ENCODE results near the gene ASB16. TPM values are rescaled to one million over a fixed set of nuclear protein-coding genes. Genes with fewer than 3 reads are reported as not detected.

ASB16 gene
- total RNA-seq, 5 donors from 2014 or later (not counting 1 experiment from before 2014, with no cell fraction given), result 0.15 TPM; not detected in 4

GRCh38 chr17:44191941-44192496, 21.5 kb downstream of the ASB16 start:
- no peaks in the 10 kb centered on the region for H3K9me3 ChIP-seq
- no peak overlapping the region for H3K4me3 ChIP-seq (ENCODE audit: control insufficient read depth in 1 of 2, extremely low read depth in 1 of 2, low read length in 1 of 2)
- CTCF ChIA-PET, result no interaction called here
- Mint-ChIP-seq H3K27me3 (no peaks in the 10 kb centered on the region), H3K36me3 (peaks cover 34% of the 10 kb centered on the region), H3K4me3 (no peak overlapping the region), H3K4me1 (peaks cover 16 to 26% (median 24%) of the 10 kb centered on the region in 3 donors), H3K27ac (no peak overlapping the region), H3K9me3 (no peaks in the 10 kb centered on the region)
- DNase-seq (no peak), ATAC-seq (replicated peaks in 1 of 4) (no peak)
- peaks cover 9 to 19% of the 10 kb centered on the region in 2 experiments for H3K4me1 ChIP-seq (ENCODE audit: control insufficient read depth in 1 of 2, extremely low read depth in 1 of 2, insufficient read depth in 2 of 2, low read length in 2 of 2)
- peaks cover 17 to 62% of the 10 kb centered on the region in 2 donors for H3K36me3 ChIP-seq (ENCODE audit: control insufficient read depth in 2 of 2, extremely low read depth in 1 of 2, insufficient read depth in 1 of 2, low read length in 1 of 2)
- WGBS (ENCODE audit: insufficient coverage), result no CpG with 5 or more reads among the region's 7 CpGs
- no peak overlapping the region for H3K27ac ChIP-seq (ENCODE audit: low read length)
- POLR2A ChIA-PET, result interaction anchor here in 1 of 2 donors (0.6 kb wide), 1 partner anchor 9 kb away, joined by 3 read pairs; no protein-coding TSS in a partner anchor
- no peaks in the 10 kb centered on the region for H3K27me3 ChIP-seq (replicated peaks in 1 of 2; ENCODE audit: control insufficient read depth in 2 of 2, extremely low read depth in 1 of 2, insufficient read depth in 2 of 2, low read length in 1 of 2)

- no peak overlapping the region for H3K4me3 Mint-ChIP-seq
- no peaks in the 10 kb centered on the region for H3K27me3 ChIP-seq (replicated peaks in 1 of 2; ENCODE audit: control insufficient read depth in 2 of 2, extremely low read depth in 1 of 2, insufficient read depth in 2 of 2, low read length in 1 of 2)
- DNase-seq, result no peak
Observed at GRCh38 chr17:44192750-44193149, 22.2 kb downstream of the ASB16 start.

GRCh38 chr17:44193326-44194084, 23.0 kb downstream of the ASB16 start:
- Mint-ChIP-seq H3K4me3 (no peak overlapping the region), H3K9me3 (no peaks in the 10 kb centered on the region), H3K27ac (no peak overlapping the region), H3K4me1 (peaks cover 16 to 28% (median 28%) of the 10 kb centered on the region in 3 donors), H3K27me3 (no peaks in the 10 kb centered on the region), H3K36me3 (peaks cover 34% of the 10 kb centered on the region)
- ATAC-seq (replicated peaks in 1 of 4) (no peak), DNase-seq (no peak)
- no peaks in the 10 kb centered on the region for H3K27me3 ChIP-seq (replicated peaks in 1 of 2; ENCODE audit: control insufficient read depth in 2 of 2, extremely low read depth in 1 of 2, insufficient read depth in 2 of 2, low read length in 1 of 2)
- H3K9me3 ChIP-seq, result no peaks in the 10 kb centered on the region
- H3K4me1 ChIP-seq (ENCODE audit: control insufficient read depth in 1 of 2, extremely low read depth in 1 of 2, insufficient read depth in 2 of 2, low read length in 2 of 2), result peaks cover 8 to 20% of the 10 kb centered on the region in 2 experiments
- peaks cover 17 to 68% of the 10 kb centered on the region in 2 donors for H3K36me3 ChIP-seq (ENCODE audit: control insufficient read depth in 2 of 2, extremely low read depth in 1 of 2, insufficient read depth in 1 of 2, low read length in 1 of 2)
- H3K4me3 ChIP-seq (ENCODE audit: control insufficient read depth in 1 of 2, extremely low read depth in 1 of 2, low read length in 1 of 2), result no peak overlapping the region
- ChIA-PET CTCF (no interaction called here), POLR2A (no interaction called here)
- WGBS (ENCODE audit: insufficient coverage), result 96% methylated on average over 8 of the region's 14 CpGs
- no peak overlapping the region for H3K27ac ChIP-seq (ENCODE audit: low read length)

More at GRCh38 chr17:44192750-44193149, 22.2 kb downstream of the ASB16 start:
- Mint-ChIP-seq H3K36me3 (peaks cover 34% of the 10 kb centered on the region), H3K9me3 (no peaks in the 10 kb centered on the region), H3K27ac (peak overlapping the region in 1 of 2 donors; percentile 34), H3K27me3 (no peaks in the 10 kb centered on the region), H3K4me1 (peaks cover 17 to 29% (median 28%) of the 10 kb centered on the region in 3 donors)
- ATAC-seq (replicated peaks in 1 of 4), result no peak
- H3K27ac ChIP-seq (ENCODE audit: low read length), result no peak overlapping the region
- ChIA-PET POLR2A (interaction anchor here in 1 of 2 donors (0.6 kb wide), 1 partner anchor 8 kb away, joined by 3 read pairs; no protein-coding TSS in a partner anchor), CTCF (no interaction called here)
- H3K4me3 ChIP-seq (ENCODE audit: control insufficient read depth in 1 of 2, extremely low read depth in 1 of 2, low read length in 1 of 2), result no peak overlapping the region
- 100% methylated on average over 2 of the region's 5 CpGs for WGBS (ENCODE audit: insufficient coverage)
- H3K36me3 ChIP-seq (ENCODE audit: control insufficient read depth in 2 of 2, extremely low read depth in 1 of 2, insufficient read depth in 1 of 2, low read length in 1 of 2), result peaks cover 17 to 68% of the 10 kb centered on the region in 2 donors
- H3K9me3 ChIP-seq, result no peaks in the 10 kb centered on the region
- H3K4me1 ChIP-seq (ENCODE audit: control insufficient read depth in 1 of 2, extremely low read depth in 1 of 2, insufficient read depth in 2 of 2, low read length in 2 of 2), result peaks cover 6 to 20% of the 10 kb centered on the region in 2 experiments

GRCh38 chr17:44197107-44197506, 26.6 kb downstream of the ASB16 start:
- Mint-ChIP-seq H3K9me3 (no peaks in the 10 kb centered on the region), H3K27me3 (no peaks in the 10 kb centered on the region), H3K4me1 (peaks cover 21 to 34% (median 29%) of the 10 kb centered on the region in 3 donors), H3K4me3 (peak overlapping the region in 1 of 3 donors; percentile 84), H3K27ac (peak overlapping the region in 1 of 2 donors; percentile 95), H3K36me3 (peaks cover 20% of the 10 kb centered on the region)
- ChIA-PET CTCF (no interaction called here), POLR2A (no interaction called here)
- Histone ChIP-seq H3K9me3 (no peaks in the 10 kb centered on the region), H3K4me3 (ENCODE audit: control insufficient read depth in 1 of 2, extremely low read depth in 1 of 2, low read length in 1 of 2) (peak overlapping the region in 1 of 2 donors; percentile 3), H3K36me3 (ENCODE audit: control insufficient read depth in 2 of 2, extremely low read depth in 1 of 2, insufficient read depth in 1 of 2, low read length in 1 of 2) (peaks cover 12 to 49% of the 10 kb centered on the region in 2 donors), H3K27me3 (replicated peaks in 1 of 2; ENCODE audit: control insufficient read depth in 2 of 2, extremely low read depth in 1 of 2, insufficient read depth in 2 of 2, low read length in 1 of 2) (no peaks in the 10 kb centered on the region), H3K27ac (ENCODE audit: low read length) (no peak overlapping the region), H3K4me1 (ENCODE audit: control insufficient read depth in 1 of 2, extremely low read depth in 1 of 2, insufficient read depth in 2 of 2, low read length in 2 of 2) (peaks cover 12 to 33% of the 10 kb centered on the region in 2 experiments)
- ATAC-seq (replicated peaks in 1 of 4) (no peak), DNase-seq (no peak)
- 96% methylated on average over 15 of the region's 15 CpGs for WGBS (ENCODE audit: insufficient coverage)

GRCh38 chr17:44197980-44198720, 27.6 kb downstream of the ASB16 start:
- no peaks in the 10 kb centered on the region for H3K9me3 Mint-ChIP-seq
- 0% methylated on average over 1 of the region's 11 CpGs for WGBS (ENCODE audit: insufficient coverage)
- ATAC-seq (replicated peaks in 1 of 4), result peak in 3 of 4 experiments; percentile 21 to 24 (median 23)
- DNase-seq, result peak in 25 of 35 experiments; percentile 25 to 73 (median 43)
- no peaks in the 10 kb centered on the region for H3K27me3 Mint-ChIP-seq
- H3K36me3 Mint-ChIP-seq, result peaks cover 20% of the 10 kb centered on the region
- CTCF ChIA-PET, result interaction anchor here (0.5 to 1.3 kb wide), 4 partner anchors 11 to 24 kb away, joined by 3 to 5 read pairs (median 4); partner anchors contain the start of gene TMUB2 (in 1 of the 2)
- H3K9me3 ChIP-seq, result no peaks in the 10 kb centered on the region
- no peaks in the 10 kb centered on the region for H3K27me3 ChIP-seq (replicated peaks in 1 of 2; ENCODE audit: control insufficient read depth in 2 of 2, extremely low read depth in 1 of 2, insufficient read depth in 2 of 2, low read length in 1 of 2)
- H3K27ac Mint-ChIP-seq, result peak overlapping the region; percentile 89 to 95
- H3K4me3 Mint-ChIP-seq, result peak overlapping the region; percentile 83 to 88 (median 84)
- peak overlapping the region; percentile 84 to 86 for H3K4me3 ChIP-seq (ENCODE audit: control insufficient read depth in 1 of 2, extremely low read depth in 1 of 2, low read length in 1 of 2)
- H3K4me1 Mint-ChIP-seq, result peaks cover 26 to 41% (median 34%) of the 10 kb centered on the region in 3 donors
- peaks cover 13 to 35% of the 10 kb centered on the region in 2 experiments for H3K4me1 ChIP-seq (ENCODE audit: control insufficient read depth in 1 of 2, extremely low read depth in 1 of 2, insufficient read depth in 2 of 2, low read length in 2 of 2)
- POLR2A ChIA-PET, result interaction anchor here in 1 of 2 donors (0.5 to 1.0 kb wide), 3 partner anchors 9 to 237 kb away, joined by 3 to 4 read pairs (median 4); partner anchors contain the start of gene TMUB2
- peak overlapping the region; percentile 67 for H3K27ac ChIP-seq (ENCODE audit: low read length)
- H3K36me3 ChIP-seq (ENCODE audit: control insufficient read depth in 2 of 2, extremely low read depth in 1 of 2, insufficient read depth in 1 of 2, low read length in 1 of 2), result peaks cover 7 to 41% of the 10 kb centered on the region in 2 donors

All from T-cell (primary cell).